K562 (cell line): ENCODE data around the gene EPHB4. TPM values are rescaled to one million over a fixed set of nuclear protein-coding genes. Genes with fewer than 3 reads are reported as not detected.

Experiments
- EGR1 ChIP-seq: fragments of 450-650 bp; conservative IDR thresholded peaks from 2 replicates; pipeline ENCODE4 v1.6.1; 2017; ENCODE audit warnings: mild to moderate bottlenecking
- EP400 ChIP-seq: fragments of 450-650 bp; IDR thresholded peaks from 2 replicates; pipeline ENCODE4 v1.6.1; 2017; ENCODE audit warnings: antibody characterized with exemption, mild to moderate bottlenecking, moderate library complexity
- FOXA3 ChIP-seq, 2 experiments: fragments of 450-650 bp in 1 of 2; sonication (generic) in 1 of 2; formaldehyde crosslinking; IDR thresholded peaks in 1 of 2; conservative IDR thresholded peaks in 1 of 2; 2 replicates each; pipeline versions ENCODE4 v1.4.0 to v1.8.0; 2020 to 2022; ENCODE audit warnings: mild to moderate bottlenecking in 2 of 2, missing genetic modification reagents in 1 of 2
- FOXK2 ChIP-seq, 2 experiments: fragments of 450-650 bp; IDR thresholded peaks in 1 of 2; conservative IDR thresholded peaks in 1 of 2; 2 replicates each; pipeline ENCODE4 v1.6.1; 2016; ENCODE audit warnings: low read depth in 2 of 2, mild to moderate bottlenecking in 1 of 2
- KLF13 ChIP-seq: fragments of 450-650 bp; IDR thresholded peaks from 2 replicates; pipeline ENCODE4 v1.6.1; 2016; ENCODE audit warnings: missing genetic modification characterization, low read depth, mild to moderate bottlenecking, missing compliant biosample characterization, moderate library complexity, borderline replicate concordance
- MXI1 ChIP-seq: IDR thresholded peaks from 2 replicates; pipeline ENCODE4 v1.6.1; 2011; ENCODE audit warnings: low read depth, mild to moderate bottlenecking, improper control_type of control experiment, low read length
- PCBP1 ChIP-seq: fragments of 200-400 bp; formaldehyde crosslinking; IDR thresholded peaks from 2 replicates; pipeline ENCODE4 v1.6.1; 2018; ENCODE audit warnings: mild to moderate bottlenecking, low read depth, low read length; ENCODE audit not compliant: poor library complexity, severe bottlenecking
- PHF8 ChIP-seq: fragments of 200-600 bp; sonication (generic); IDR thresholded peaks from 2 replicates; pipeline ENCODE4 v1.6.1; 2012; ENCODE audit warnings: mixed run types, mild to moderate bottlenecking, inconsistent platforms, low read length, moderate library complexity, borderline replicate concordance
- RFX7 ChIP-seq: fragments of 250-450 bp; sonication (Bioruptor Pico); IDR thresholded peaks from 2 replicates; pipeline ENCODE4 v1.5.1; 2021; ENCODE audit warnings: mild to moderate bottlenecking
- SLC30A9 ChIP-seq: fragments of 250-450 bp; sonication (Bioruptor Pico); IDR thresholded peaks from 2 replicates; pipeline ENCODE4 v1.8.0; 2022; ENCODE audit warnings: mild to moderate bottlenecking, moderate library complexity
- SMARCC2 ChIP-seq: fragments of 450-650 bp; IDR thresholded peaks from 2 replicates; pipeline ENCODE4 v1.6.1; 2017; ENCODE audit warnings: antibody characterized with exemption, moderate library complexity, mild to moderate bottlenecking, low read depth
- ZNF165 ChIP-seq: fragments of 250-450 bp; sonication (Bioruptor Pico); IDR thresholded peaks from 2 replicates; pipeline ENCODE4 v1.4.0; 2020; ENCODE audit warnings: borderline replicate concordance
- ZNF324 ChIP-seq: fragments of 250-450 bp; sonication (Bioruptor Pico); IDR thresholded peaks from 2 replicates; pipeline ENCODE4 v1.4.0; 2020; ENCODE audit warnings: mild to moderate bottlenecking
- ZNF778 ChIP-seq: fragments of 450-650 bp; formaldehyde crosslinking; IDR thresholded peaks from 2 replicates; pipeline ENCODE4 v1.4.0; 2020; ENCODE audit warnings: mild to moderate bottlenecking, moderate library complexity
- polyA plus RNA-seq, 8 experiments: library from polyadenylated mRNA; depleted of rRNA in 4 of 8; stranded (reverse) in 5 of 8; unstranded in 3 of 8; fragments of >200 nt; fragmentation: Nextera tagmentation in 2 of 8; fragmentation: Illumina TruSeq in 1 of 8; extraction: Ambion mirVana in 2 of 8; extraction: Trizol in 1 of 8; gene quantifications; 2 replicates each; pipeline versions ENCODE4 v1.2.1 to v1.2.3, GENCODE V29; 2011 to 2014; ENCODE audit warnings: inconsistent platforms in 1 of 8, missing spikeins in 1 of 8
- total RNA-seq, 7 experiments: library from RNA; depleted of rRNA in 6 of 7; stranded (reverse); fragments of >200 nt in 6 of 7; fragmentation: Illumina TruSeq in 2 of 7; extraction: Trizol in 2 of 7; gene quantifications; 2 replicates each; pipeline versions ENCODE4 v1.2.1 to v1.2.3, GENCODE V29; 2011 to 2021; ENCODE audit warnings: low replicate concordance in 1 of 7
- TF ChIP-seq, protein P1 (sequence below): fragments of 450-650 bp; IDR thresholded peaks from 2 replicates; pipeline ENCODE4 v1.6.1; 2017; ENCODE audit warnings: mild to moderate bottlenecking, moderate library complexity
- TF ChIP-seq, protein P2 (sequence below): sonication (generic); formaldehyde crosslinking; IDR thresholded peaks from 2 replicates; pipeline ENCODE4 v1.8.0; 2023; ENCODE audit warnings: mild to moderate bottlenecking, missing genetic modification reagents
- TF ChIP-seq, protein P3 (sequence below): fragments of 450-650 bp; formaldehyde crosslinking; IDR thresholded peaks from 2 replicates; pipeline ENCODE4 v1.4.0; 2020; ENCODE audit warnings: mild to moderate bottlenecking
- TF ChIP-seq, protein P4 (sequence below): sonication (generic); formaldehyde crosslinking; IDR thresholded peaks from 2 replicates; pipeline ENCODE4 v1.9.0; 2022; ENCODE audit warnings: mild to moderate bottlenecking, missing genetic modification reagents

Gene EPHB4
- total and polyA plus RNA-seq, 9 of the 15 experiments (the other 6 are each of a cell fraction or from before 2014, with no cell fraction given) = 1.2 to 82.1 (median 37.9) TPM

DNA sequence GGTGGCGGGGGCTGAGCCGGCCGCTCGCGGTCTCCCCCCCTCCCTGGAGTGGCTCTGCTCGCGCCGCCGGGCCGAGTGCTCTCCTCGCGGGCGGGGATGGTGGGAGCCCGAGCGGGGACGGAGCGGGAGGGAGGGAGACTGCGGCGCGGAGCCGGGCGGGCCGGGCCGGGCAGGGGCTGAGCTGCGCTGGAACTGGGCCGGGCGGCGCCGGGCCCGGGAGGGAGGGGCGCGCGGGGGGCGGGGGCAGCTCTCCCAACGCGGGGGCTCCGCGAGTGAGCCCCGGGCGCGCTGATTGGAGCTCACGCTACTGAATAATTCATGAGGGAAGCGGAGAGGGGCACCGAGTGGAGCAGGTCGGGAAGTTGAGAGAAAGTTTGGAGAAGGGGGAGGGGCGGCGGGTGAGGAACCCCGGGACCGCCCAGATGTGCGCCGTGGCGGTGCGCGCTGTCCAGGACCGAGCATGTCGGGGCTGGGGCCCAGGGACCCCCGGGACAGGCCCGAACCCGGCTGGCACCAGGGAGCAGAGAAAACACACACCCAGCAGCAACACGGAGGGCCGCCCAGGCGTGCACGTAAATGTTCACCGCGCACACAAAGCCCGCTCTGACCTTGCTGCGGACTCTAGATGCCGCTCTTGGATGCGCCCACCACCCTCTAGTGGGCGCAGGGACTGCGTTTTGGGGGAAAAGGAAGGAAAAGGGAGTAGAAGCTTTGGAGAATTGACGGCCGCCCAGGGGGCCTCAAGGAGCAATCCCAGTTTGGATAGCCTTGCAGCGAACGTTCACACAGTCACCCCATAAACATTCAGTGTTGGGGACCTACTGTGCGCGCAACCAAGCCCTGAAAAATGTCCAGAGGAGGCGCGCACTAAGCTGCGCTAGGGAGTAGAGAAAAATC lies at the start of gene EPHB4 (continued):
- TF ChIP-seq FOXA3 (CRISPR knock-in tag; conservative IDR thresholded peaks at IDR 0.05 in 1 of 2, IDR thresholded peaks at IDR 0.05 in 1 of 2) = peak in 1 of 2 experiments; percentile 41; a peak in 1 of 4 replicates
- no peak for TF ChIP-seq RFX7 (CRISPR knock-in tag)
- TF ChIP-seq EGR1 = 0 out of 2 replicates have a peak, but pooled peaks have one; percentile 16
- TF ChIP-seq, protein P1, sequence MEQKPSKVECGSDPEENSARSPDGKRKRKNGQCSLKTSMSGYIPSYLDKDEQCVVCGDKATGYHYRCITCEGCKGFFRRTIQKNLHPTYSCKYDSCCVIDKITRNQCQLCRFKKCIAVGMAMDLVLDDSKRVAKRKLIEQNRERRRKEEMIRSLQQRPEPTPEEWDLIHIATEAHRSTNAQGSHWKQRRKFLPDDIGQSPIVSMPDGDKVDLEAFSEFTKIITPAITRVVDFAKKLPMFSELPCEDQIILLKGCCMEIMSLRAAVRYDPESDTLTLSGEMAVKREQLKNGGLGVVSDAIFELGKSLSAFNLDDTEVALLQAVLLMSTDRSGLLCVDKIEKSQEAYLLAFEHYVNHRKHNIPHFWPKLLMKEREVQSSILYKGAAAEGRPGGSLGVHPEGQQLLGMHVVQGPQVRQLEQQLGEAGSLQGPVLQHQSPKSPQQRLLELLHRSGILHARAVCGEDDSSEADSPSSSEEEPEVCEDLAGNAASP = no peak
- no peak for TF ChIP-seq SLC30A9 (CRISPR knock-in tag)
- peak; percentile 79 for TF ChIP-seq EP400
- TF ChIP-seq, protein P2, sequence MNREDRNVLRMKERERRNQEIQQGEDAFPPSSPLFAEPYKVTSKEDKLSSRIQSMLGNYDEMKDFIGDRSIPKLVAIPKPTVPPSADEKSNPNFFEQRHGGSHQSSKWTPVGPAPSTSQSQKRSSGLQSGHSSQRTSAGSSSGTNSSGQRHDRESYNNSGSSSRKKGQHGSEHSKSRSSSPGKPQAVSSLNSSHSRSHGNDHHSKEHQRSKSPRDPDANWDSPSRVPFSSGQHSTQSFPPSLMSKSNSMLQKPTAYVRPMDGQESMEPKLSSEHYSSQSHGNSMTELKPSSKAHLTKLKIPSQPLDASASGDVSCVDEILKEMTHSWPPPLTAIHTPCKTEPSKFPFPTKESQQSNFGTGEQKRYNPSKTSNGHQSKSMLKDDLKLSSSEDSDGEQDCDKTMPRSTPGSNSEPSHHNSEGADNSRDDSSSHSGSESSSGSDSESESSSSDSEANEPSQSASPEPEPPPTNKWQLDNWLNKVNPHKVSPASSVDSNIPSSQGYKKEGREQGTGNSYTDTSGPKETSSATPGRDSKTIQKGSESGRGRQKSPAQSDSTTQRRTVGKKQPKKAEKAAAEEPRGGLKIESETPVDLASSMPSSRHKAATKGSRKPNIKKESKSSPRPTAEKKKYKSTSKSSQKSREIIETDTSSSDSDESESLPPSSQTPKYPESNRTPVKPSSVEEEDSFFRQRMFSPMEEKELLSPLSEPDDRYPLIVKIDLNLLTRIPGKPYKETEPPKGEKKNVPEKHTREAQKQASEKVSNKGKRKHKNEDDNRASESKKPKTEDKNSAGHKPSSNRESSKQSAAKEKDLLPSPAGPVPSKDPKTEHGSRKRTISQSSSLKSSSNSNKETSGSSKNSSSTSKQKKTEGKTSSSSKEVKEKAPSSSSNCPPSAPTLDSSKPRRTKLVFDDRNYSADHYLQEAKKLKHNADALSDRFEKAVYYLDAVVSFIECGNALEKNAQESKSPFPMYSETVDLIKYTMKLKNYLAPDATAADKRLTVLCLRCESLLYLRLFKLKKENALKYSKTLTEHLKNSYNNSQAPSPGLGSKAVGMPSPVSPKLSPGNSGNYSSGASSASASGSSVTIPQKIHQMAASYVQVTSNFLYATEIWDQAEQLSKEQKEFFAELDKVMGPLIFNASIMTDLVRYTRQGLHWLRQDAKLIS (CRISPR knock-in tag) = peak; percentile 86; the same call in 1 of the 2 replicates
- TF ChIP-seq, protein P3, sequence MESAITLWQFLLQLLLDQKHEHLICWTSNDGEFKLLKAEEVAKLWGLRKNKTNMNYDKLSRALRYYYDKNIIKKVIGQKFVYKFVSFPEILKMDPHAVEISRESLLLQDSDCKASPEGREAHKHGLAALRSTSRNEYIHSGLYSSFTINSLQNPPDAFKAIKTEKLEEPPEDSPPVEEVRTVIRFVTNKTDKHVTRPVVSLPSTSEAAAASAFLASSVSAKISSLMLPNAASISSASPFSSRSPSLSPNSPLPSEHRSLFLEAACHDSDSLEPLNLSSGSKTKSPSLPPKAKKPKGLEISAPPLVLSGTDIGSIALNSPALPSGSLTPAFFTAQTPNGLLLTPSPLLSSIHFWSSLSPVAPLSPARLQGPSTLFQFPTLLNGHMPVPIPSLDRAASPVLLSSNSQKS (CRISPR knock-in tag) = no peak
- peak; percentile 73; the same call in 1 of the 2 replicates for TF ChIP-seq PHF8
- TF ChIP-seq KLF13 = peak; percentile 84; the same call in 1 of the 2 replicates
- TF ChIP-seq, protein P4, sequence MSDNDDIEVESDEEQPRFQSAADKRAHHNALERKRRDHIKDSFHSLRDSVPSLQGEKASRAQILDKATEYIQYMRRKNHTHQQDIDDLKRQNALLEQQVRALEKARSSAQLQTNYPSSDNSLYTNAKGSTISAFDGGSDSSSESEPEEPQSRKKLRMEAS (CRISPR knock-in tag) = peak; percentile 53
- TF ChIP-seq MXI1 = no peak
- 0 out of 2 replicates have a peak, but pooled peaks have one; percentile 78 for TF ChIP-seq ZNF165 (CRISPR knock-in tag)
- peak; percentile 43 for TF ChIP-seq PCBP1
- TF ChIP-seq SMARCC2 = 0 out of 2 replicates have a peak, but pooled peaks have one; percentile 34
- TF ChIP-seq ZNF778 = no peak
- peak; percentile 65 to 66; a peak in 2 of 4 replicates for TF ChIP-seq FOXK2 (conservative IDR thresholded peaks at IDR 0.05 in 1 of 2, IDR thresholded peaks at IDR 0.05 in 1 of 2; ENCODE audit: low read depth in 2 of 2)
- TF ChIP-seq ZNF324 (CRISPR knock-in tag) = 0 out of 2 replicates have a peak, but pooled peaks have one; percentile 32
